ENCODE results near the gene PRSS50. TPM values are rescaled to one million over a fixed set of nuclear protein-coding genes. Genes with fewer than 3 reads are reported as not detected.

PRSS50 gene
- total RNA-seq, 1 donor from 2014 or later: not detected

DNA sequence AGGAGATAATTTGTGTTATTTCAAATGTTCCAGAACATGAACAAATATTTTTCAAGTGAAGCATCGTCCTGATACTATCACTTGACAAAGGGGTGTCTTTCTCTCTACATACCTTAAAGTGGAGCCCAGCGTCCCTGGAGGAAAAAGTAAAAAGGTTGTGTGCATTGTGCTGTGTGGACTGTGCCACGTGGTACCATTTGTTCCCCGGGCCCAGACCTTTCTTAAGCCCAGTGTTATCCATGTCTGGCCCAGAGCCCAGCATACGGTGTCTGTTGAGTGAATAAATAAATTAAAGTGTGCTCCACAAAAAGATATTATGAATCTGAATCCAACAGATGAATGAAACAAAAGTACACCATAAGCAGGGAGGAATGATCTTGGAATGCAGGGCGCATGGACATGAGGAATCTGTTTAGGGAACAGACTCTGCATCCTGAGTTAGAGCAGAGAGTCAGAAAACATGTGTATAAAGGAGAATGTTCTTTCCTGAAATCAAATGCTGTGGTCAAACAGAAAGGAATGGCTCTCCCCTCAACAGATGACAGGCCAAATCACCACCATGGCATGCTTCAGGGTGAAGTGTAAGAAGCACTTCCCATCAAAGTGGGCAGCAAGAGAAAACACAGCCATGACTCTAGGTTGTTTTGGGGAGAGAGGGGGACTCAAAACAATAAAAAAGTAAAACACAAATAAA is 8.1 kb upstream of the PRSS50 start:
- DNase-seq (ENCODE audit: low read depth): no peak

DNA sequence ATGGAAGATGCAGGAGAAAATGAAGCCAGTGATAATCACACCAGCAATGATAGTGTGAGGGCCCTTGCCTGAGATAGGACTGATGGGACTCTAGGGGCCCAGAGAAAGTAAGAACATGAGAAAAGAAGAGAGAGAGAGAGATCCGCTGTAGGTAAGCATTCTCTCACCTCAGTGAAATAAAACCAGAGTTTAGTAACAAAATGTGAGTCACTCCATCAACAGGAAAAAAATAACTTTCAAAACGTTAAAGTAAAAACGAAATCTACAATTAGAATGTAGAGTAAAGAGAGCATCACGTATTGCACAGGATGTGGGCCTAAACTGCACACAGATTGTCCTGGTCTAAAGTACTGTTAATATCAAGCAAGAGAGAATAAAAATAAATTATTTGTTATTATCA is 6.8 kb upstream of the PRSS50 start:
- DNase-seq (ENCODE audit: low read depth): no peak

DNA sequence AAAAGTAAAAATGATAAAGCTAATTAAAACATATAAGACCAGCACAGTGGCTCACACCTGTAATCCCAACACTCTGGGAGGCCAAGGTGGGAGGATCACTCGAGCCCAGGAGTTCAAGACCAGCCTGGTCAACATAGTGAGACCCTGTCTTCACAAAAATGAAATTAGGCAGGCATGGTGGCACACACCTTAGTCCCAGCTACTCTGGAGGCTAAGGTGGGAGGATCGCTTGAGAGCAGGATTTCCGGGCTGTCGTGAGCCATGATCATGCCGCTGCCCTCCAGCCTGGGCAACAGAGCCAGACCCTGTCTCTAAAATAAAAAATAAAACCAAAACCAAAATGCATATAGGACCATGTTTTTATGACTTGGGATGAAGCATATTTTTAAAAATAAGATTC is 4.8 kb upstream of the PRSS50 start:
- DNase-seq (ENCODE audit: low read depth): no peak

DNA sequence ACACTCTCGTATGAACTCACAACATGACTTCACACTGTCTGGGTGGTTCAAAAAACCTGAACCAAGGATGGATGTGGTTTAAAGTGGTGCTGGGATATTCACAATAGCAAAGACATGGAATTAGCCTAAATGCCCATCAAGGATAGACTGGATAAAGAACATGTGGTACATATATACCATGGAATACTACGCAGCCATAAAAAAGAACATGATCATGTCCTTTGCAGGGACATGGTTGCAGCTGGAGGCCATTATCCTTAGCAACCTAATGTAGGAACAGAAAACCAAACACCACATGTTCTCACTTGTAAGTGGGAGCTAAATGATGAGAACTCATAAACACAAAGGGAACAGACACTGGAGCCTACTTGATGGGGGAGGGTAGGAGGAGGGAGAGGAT is 3.3 kb upstream of the PRSS50 start:
- no peak for DNase-seq (ENCODE audit: low read depth)

DNA sequence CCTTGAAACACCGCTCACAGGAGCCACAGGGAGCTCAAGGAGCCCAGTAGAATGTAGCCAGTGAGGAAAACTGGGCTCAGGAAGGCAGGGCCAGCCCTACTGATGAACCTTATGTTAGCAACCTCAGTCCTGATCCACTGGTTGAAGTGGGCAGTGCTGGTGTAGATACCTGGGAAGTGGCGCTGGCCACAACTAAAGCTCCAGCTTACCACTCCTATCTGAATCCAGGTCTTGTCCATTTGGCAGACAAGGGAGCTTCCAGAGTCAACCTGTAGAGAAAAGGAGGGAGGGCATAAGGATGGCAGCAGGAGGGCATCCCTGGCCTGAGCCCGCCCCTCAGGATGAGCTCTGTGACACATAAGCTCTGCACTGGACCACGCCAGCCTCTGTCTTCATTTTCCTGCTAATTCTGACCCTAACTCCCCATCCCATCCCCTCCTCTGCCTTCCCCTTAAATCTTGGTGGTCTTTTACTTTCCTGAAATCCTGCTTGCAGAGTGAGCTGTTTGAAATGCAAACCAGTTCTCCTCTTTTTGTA is 2.1 kb upstream of the PRSS50 start:
- no peak for DNase-seq (ENCODE audit: low read depth)

DNA sequence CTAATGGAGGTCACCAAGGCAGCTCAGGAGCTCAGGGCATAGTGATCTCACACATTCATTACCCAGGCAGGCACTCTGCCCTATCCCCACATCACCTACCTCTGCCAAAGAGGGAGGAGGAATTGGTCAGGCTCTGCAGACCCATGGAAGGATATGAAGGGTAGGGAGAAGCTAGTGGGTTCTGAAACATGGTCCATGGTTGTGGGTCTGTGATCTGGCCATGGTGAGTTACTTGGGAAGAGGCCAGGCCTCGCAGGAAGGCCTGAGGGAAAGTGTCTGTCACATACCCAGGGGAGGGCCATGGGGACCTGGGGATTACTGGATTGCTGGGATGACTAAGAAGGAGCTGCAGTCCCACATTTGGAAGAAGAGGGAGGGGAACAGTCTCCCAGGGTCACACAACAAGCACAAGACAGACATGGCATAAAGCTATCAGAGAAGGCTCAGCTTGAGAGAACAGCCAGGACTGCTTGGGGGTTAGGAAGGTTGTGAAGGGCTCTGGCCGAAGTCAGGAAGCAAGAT is 1.4 kb upstream of the PRSS50 start:
- no peak for DNase-seq (ENCODE audit: low read depth)

DNA sequence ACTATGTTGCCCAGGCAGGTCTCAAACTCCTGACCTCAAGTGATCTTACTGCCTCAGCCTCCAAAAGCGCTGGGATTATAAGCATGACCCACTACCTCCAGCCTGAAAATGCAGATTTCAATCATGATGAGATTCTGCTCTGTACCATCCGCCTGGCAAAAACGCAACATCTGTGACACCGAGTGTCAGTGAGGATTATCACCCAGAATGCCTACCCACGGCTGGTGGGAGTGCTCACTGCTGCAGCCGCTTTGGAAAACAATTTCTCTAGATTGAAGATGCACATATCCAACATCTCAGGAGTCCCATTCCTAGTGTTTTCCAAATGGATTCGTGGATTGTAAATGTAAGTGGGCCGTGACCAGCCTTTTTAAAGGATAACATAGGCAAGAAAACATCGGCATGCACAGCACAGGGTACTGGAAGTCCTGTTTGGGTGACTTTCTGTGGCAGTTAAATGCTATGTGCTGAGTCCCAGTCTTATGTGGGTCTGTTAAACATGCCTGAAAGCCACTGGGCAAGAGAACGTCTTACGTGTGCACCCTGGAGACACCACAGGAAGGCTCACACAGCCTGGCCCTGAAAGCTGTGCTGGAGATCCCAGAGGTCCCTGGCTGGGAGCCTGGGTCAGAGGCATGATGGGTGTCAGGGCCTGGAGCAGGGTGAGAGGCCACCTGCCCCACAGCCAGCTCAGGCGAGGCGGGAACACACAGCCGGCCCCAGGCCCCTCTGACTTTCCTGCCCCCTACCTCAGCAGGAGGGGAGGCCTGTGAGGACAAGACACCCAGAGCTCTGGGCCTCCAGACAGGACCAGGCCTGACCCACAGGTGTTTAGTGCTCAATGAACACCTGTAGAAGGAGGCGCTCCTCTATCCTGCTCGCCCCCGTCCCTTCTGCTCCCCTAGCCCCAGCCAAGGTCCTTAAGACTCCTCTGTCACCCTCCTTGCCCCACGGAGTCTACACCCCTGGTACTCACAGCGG is 918 bp downstream of the PRSS50 start:
- DNase-seq (ENCODE audit: low read depth): no peak

DNA sequence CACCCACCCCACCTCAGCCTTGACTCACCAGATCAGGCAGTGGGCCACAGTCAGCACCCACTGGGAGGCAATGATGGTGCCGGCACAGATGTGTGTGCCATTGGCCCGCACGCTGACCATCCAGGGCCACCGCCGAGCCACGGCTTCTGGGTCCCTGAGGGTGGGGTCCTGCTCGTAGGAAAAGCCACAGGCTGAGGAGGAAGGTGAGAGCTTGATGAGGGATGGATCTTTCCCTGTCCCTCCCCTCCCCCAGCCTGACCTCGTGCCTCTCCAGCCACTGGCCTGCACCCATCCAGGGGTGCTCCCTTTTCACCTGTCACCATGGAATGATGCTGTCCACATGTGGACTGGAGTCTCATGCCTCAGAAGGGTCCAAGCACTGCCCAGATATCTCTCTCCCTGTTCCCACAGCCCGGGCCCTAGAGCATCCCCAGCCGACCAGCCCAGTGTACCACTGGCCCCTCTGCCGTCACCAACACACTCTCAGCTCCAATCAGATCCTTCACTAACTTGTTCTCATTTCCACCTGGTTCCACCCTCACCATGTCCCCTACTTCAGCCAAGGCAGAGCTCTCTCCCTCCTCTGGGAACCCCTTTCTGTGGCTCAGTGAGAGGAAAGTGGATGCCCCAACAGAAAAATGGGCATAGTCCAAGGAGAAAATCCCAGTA is 2.0 kb downstream of the PRSS50 start:
- no peak for DNase-seq (ENCODE audit: low read depth)

DNA sequence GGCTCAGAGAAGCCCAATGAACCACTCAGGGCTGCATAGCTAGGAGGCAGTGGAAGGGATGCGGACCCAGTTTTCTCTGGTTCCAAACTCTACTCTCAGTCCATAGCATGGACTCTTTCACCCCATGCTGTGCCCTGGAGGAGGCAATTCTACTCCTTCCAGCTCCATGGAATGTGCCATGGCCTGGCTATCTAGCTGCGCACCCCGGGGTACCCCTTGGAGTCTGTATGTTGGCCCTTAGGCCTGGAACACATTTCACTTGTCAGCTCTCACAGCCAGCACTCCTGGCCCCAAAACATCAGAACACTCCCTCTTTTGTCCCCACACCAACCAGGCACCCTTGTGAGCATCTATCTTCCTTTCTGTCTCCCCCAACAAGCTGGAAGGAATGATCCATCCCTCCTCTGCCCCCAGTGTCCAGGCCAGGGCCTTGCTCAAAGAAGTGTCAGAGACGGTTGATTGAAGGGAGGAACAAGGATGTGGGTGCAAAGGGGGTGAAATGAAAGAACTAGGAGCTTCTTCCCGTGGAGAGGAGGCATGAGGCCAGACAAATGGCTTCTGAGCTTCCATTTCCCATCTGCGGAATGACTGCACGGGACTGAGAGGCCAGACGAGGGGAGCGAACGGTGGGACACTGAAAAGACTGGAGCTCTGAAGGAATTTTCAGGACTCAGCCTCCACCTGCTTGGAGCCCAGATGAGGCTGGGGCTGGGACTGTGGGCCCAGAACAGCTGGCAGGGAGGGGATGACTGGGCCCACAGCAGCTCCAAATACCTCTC is 2.8 kb downstream of the PRSS50 start:
- DNase-seq (ENCODE audit: low read depth): no peak

DNA sequence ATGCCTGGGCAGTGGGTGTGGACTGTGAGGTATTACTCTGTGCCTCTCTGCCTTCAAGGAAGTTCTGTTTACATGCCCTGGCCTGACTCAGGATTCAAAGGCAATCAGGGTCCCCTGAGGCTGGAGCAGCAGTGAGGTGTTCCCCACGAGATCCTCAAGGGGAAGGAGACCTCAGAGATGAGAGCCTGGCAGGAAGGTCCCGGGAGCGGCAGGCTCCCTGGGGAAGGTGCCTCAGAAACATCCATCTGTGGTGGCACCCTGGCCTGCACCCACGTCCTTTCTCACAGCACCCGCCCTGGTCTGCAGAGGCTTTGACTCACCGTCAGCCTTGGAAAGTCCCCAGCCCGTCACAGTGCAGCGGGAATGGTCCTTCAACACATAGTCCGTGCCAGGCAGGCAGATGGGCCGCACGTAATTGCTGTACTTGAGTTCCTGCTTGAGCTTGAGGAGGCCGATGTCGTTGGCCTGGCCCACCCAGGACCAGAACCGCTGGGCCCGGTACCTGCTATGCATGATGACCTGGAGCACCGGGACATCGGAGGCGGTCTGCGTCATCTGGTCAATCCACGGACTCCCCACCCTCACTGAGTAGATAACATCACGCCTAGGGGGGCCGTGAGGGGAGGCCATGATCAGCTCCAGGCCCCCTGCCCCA is 3.6 kb downstream of the PRSS50 start:
- peak; percentile 4 for DNase-seq (ENCODE audit: low read depth)

DNA sequence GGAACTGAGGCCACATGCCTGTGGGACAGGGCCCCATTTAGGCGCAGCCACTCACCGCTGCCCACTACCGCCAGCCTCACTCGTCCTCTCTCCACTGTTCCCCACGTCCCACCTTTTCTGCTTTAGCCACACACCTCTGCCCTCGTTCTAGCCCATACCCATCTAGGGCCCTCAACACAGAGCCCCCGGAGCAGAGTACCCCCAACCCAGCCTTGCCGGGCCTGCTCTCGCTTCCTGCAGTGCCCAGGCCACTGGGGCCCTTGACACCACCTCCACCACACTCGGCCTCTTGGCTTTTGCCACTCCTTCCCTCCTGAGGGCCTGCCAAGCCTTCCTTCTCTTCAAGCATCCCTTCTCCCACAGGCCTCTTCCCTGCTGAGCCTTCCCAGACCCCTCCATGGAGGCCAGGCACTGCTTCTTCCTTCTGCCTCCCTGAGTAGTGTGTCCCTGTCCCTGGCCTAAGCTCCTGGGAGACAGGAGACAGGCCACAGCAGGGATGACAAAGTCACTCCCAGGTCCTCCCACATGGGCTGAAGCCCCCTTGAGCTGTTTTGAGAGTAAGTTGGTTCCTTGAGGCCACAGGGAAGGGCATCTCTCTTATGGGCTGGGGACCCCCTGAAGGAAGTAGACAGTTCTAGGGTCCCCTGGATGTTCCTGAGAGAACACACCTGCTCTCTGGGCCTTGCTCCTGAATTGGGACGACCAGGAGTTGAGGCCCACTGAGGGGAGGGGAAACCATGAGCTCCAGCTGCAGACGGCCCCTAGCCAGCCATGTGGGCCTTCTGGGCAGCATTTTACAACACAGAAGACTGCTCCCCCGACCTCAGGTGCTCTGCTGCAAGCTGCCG is 4.4 kb downstream of the PRSS50 start:
- DNase-seq (ENCODE audit: low read depth): no peak

DNA sequence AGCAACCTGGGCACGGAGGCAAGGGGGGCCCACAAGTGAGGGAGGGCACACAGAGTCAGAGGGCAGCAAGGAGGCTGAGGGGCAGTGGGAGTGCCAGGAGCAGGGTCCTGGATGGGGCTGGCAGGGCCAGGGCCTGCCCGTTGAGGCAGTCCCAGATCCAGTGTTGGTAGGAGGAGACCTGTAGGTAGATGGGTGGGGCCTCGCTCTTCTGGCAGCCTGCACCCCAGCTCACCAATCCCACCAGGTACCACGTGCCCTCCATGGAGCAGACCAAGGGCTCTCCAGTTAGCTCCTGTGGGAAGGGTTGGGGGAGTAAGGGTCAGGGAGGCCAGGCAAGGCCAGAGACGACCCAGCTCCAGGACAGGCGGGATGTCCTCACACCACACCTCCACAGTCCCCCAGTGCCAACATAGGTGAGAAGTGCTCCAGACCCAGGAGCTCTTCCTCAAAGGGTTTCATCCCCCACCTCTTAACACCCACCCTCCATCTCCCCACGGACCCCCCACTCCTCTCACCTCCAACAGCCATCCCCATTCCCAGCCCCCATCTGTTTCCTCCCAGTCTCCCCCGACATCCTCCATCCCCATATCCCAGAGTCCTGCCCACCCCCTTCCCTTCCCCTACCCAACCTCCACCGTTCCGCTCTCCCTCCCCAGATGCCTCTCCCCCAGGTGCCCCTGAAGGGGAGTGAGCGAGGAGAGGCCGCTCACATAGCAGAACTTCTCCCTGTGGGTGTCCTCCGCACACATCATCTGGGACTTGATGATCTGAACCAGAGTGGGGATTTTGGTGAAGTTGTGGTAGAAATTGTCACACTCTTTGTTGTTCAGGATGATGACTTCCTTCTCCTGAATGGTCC is 5.2 kb downstream of the PRSS50 start:
- DNase-seq (ENCODE audit: low read depth): no peak

DNA sequence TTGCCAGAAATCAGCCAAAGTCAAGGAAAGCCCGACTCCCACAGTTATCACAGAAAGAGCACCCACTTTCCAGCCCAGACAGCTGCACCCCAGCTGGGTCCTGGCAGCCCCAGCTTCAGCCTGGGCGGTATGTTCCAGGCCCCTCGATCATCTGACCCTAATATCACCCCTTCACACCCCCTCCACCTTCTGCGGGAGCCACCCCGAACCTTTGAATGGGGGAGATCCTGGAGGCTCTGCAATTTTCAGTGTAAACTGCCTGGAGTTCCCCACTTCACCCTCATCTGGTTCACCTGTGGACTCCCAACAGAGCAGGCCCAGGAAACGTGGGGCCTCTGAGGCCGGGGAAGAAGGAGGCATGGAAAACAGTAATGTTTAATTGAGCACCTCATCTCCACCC is 5.9 kb downstream of the PRSS50 start:
- no peak for DNase-seq (ENCODE audit: low read depth)

DNA sequence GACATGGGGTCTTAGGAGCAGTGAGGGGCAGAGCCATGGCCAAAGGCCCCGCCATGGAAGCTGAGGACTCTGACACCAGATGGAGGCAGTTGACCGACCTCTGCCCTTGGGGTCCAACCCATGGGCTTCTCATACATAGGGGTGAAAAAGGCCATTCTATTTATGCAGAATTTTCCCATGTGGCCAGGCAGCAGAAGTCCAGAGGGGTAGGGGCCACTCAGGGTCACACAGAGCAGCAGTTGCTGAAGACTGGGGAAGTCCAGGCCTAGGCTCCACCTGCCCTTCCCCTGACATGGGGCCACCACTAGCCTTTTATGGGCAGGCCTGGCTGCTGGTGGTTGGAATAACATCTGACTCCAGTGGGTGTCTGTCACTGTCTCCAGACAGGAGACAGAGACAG is 6.4 kb downstream of the PRSS50 start:
- no peak for DNase-seq (ENCODE audit: low read depth)

DNA sequence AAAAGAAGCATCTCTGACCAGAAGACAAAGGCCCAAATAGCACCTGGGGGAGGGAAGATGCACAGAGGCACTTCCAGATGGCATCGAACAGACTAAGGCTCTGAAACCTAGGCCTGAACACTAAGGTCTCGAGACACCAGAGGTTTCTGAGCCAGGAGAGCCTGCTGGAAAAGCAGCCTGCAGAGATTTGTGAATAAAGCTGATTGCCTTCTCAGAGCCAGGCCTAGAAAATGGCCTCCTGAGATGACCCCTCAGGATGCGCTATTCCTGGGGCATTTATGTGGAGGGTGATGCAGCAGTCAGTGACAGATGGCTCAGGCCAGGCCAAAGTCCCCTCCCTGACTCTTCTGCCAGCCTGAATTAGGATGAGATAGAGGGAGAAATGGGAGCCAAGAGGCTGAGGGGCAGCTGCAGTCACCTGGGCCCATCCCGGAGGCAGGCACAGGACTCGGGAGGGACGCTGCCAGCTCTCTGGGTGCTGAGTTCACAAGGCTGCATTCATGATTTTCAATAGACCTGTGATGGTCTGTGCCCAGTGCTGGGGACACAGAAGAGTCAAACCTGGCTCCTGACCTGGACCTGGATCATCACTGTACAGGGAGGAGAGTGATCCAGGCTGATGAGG is 6.9 kb downstream of the PRSS50 start:
- no peak for DNase-seq (ENCODE audit: low read depth)

DNA sequence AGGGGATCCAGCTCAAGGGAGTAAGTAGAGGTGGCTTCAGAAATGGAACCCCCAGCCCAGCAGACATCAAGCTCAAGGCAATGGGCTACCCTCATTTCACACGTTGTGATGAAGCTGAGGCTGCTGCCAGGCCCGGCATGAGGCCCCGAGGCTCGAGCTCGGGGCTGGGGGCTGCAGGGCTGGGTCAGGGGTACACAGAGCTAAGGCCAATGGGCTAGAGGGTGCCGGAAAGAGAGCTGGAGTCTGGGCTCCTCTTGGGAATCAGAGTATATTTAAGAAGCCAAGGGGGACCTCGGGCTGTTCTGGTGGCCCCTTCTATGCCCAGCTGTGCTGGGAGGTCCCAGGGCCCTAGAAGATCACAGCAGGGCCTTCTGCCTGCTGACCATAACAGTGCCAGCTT is 7.4 kb downstream of the PRSS50 start:
- no peak for DNase-seq (ENCODE audit: low read depth)

DNA sequence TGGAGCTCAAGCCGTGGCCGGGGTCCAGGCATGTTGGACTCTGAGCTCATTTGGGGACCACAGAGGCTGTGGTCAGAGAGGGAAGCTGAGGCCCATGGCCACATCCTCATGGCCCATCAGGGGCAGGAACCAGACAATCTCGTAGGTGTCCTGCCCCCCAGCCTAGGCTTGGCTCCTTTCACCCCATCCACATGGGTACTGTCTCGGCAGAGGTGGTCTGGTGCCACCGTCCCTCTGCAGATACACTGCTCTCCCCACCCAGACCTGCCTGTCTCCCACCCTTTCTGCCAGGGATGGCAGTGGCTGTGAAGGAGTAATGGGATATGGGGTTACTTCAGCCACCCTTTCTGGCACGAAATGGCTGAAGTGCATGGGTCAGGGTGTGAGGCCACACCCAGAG is 7.9 kb downstream of the PRSS50 start:
- DNase-seq (ENCODE audit: low read depth): no peak

DNA sequence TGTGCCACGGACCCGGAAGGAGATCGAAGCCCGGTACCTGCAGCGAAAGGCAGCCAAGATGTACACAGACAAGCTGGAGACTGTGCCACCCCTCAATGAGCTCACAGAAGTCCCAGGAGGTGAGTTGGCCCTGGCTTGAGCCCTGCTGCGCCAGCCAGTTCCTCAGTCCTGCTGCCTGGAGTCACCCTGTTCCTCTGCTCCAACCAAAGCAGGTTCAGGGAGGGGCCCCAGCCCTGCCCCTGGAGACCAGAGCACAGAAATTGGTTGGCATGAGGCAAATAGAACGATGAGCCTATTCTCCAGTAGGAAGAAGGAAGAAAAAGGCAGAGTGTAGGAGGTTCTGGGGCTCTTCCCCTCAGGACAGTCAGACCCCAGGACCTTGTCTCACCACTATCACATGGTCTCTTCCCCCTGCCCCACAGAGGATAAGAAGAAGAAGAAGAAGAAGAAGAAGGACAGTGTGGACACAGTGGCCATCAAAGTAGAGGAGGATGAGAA is 8.5 kb downstream of the PRSS50 start:
- DNase-seq (ENCODE audit: low read depth): no peak

Measured in renal cortical epithelial cell (primary cell).